B cell (primary cell): Measurements from ENCODE around the gene CMTM7. TPM values are rescaled to one million over a fixed set of nuclear protein-coding genes. Genes with fewer than 3 reads are reported as not detected.
A peak's percentile ranks its signal among the peaks of the same experiment; 100 is the strongest.

Experiments used
- ATAC-seq: fragments of 200-7000 bp; cut with Tn5 transposase; one replicate; pipeline ENCODE4 v1.10.0; 2021; ENCODE audit warnings: low read depth, mild to moderate bottlenecking, moderate number of reproducible peaks, moderate library complexity
- CTCF ChIA-PET: fragments of 350-600 bp; sonication (Branson Sonifier 250); formaldehyde crosslinking; loops from one replicate; lab custom pipeline; 2021; ENCODE audit warnings: antibody characterized with exemption, inconsistent platforms; lab: Charles Lee
- POLR2A ChIA-PET: fragments of 350-600 bp; sonication (Branson Sonifier 250); formaldehyde crosslinking; loops from one replicate; lab custom pipeline; 2021; ENCODE audit warnings: antibody characterized with exemption; lab: Charles Lee
- DNase-seq: peaks from one replicate; pipeline ENCODE4 v3.0.0; 2013
- H2AFZ ChIP-seq: 2 replicates; pipeline ENCODE4 v1.6.1; 2012; ENCODE audit warnings: mild to moderate bottlenecking, low read depth, low read length; ENCODE audit not compliant: insufficient read depth, poor library complexity, severe bottlenecking
- H3K27ac ChIP-seq, 2 donors: 1 replicate in 1 of 2; 2 replicates in 1 of 2; pipeline ENCODE4 v1.5.1; 2012 to 2013; ENCODE audit warnings: low read length in 2 of 2, mild to moderate bottlenecking in 2 of 2, moderate library complexity in 1 of 2
- H3K27me3 ChIP-seq, 4 experiments: fragments of 200-600 bp in 1 of 4; sonication (generic) in 1 of 4; replicated peaks in 1 of 4; 1 replicate in 2 of 4; 2 replicates in 2 of 4; pipeline versions ENCODE4 v1.6.1 to v1.7.0; 2013 to 2016; ENCODE audit warnings: low read length in 3 of 4, mild to moderate bottlenecking in 2 of 4, mixed read lengths in 1 of 4, moderate library complexity in 1 of 4; ENCODE audit not compliant: insufficient read depth in 4 of 4, control insufficient read depth in 3 of 4; ENCODE audit errors: control extremely low read depth in 1 of 4
- H3K36me3 ChIP-seq, 2 experiments: replicated peaks in 1 of 2; 1 replicate in 1 of 2; 2 replicates in 1 of 2; pipeline versions ENCODE4 v1.6.1 to v1.7.1; 2013; ENCODE audit warnings: low read length in 1 of 2; ENCODE audit not compliant: insufficient read depth in 2 of 2, control insufficient read depth in 1 of 2; ENCODE audit errors: control extremely low read depth in 1 of 2, extremely low read depth in 1 of 2
- H3K4me1 ChIP-seq, 2 donors: fragments of 200-600 bp in 1 of 2; sonication (generic) in 1 of 2; 1 replicate in 1 of 2; 2 replicates in 1 of 2; pipeline versions ENCODE4 v1.5.1 to v1.6.1; 2013 to 2017; ENCODE audit warnings: low read length in 2 of 2; ENCODE audit not compliant: control insufficient read depth in 2 of 2, insufficient read depth in 2 of 2
- H3K4me2 ChIP-seq: replicated peaks from 2 replicates; pipeline ENCODE3; 2012; ENCODE audit warnings: mild to moderate bottlenecking, low read depth, low read length; ENCODE audit not compliant: poor library complexity, severe bottlenecking
- H3K4me3 ChIP-seq, 5 experiments: fragments of 200-600 bp in 1 of 5; sonication (generic) in 1 of 5; 1 replicate in 3 of 5; 2 replicates in 2 of 5; pipeline versions ENCODE4 v1.5.1 to v1.7.0; 2011 to 2016; ENCODE audit warnings: low read length in 4 of 5, mild to moderate bottlenecking in 4 of 5, low read depth in 2 of 5, control low read depth in 1 of 5, moderate library complexity in 1 of 5; ENCODE audit not compliant: insufficient read depth in 1 of 5; ENCODE audit errors: control extremely low read depth in 1 of 5, extremely low read depth in 1 of 5
- H3K79me2 ChIP-seq: fragments of 200-600 bp; sonication (generic); one replicate; pipeline ENCODE4 v1.6.0; 2016; ENCODE audit warnings: low read length; ENCODE audit not compliant: control insufficient read depth, insufficient read depth
- H3K9ac ChIP-seq: fragments of 200-600 bp; sonication (generic); 2 replicates; pipeline ENCODE4 v1.6.1; 2017; ENCODE audit warnings: mild to moderate bottlenecking, low read length, moderate library complexity
- H3K9me3 ChIP-seq, 3 donors: one replicate each; pipeline versions ENCODE4 v1.6.1 to v1.7.1; 2013; ENCODE audit warnings: low read length in 2 of 3; ENCODE audit not compliant: control insufficient read depth in 2 of 3, insufficient read depth in 1 of 3; ENCODE audit errors: control extremely low read depth in 1 of 3
- H4K20me1 ChIP-seq: 2 replicates; pipeline ENCODE4 v1.6.0; 2012; ENCODE audit warnings: mild to moderate bottlenecking, low read length; ENCODE audit not compliant: insufficient read depth, control insufficient read depth, poor library complexity, severe bottlenecking
- H3K27ac Mint-ChIP-seq: one replicate; pipeline ENCODE4 v1.8.0; 2021; ENCODE audit warnings: mixed read lengths
- H3K27me3 Mint-ChIP-seq: one replicate; pipeline ENCODE4 v1.8.0; 2021; ENCODE audit warnings: mixed read lengths
- H3K4me1 Mint-ChIP-seq: one replicate; pipeline ENCODE4 v1.8.0; 2021; ENCODE audit warnings: mixed read lengths
- H3K4me3 Mint-ChIP-seq: one replicate; pipeline ENCODE4 v1.8.0; 2021; ENCODE audit warnings: mixed read lengths
- H3K9me3 Mint-ChIP-seq: one replicate; pipeline ENCODE4 v1.8.0; 2022; ENCODE audit warnings: mixed read lengths; ENCODE audit not compliant: insufficient read depth
- WGBS: methylation state at CpG from one replicate; pipeline ENCODE4 v1.1.5; 2013; ENCODE audit warnings: missing lambda C conversion rate; ENCODE audit not compliant: insufficient coverage; 5-methylcytosine and 5-hydroxymethylcytosine counted together
- intact Hi-C: fragments of 100-400 bp; cut with micrococcal nuclease; formaldehyde crosslinking; loops from one replicate; pipeline ENCODE4 v1.10.0; 2022
- polyA plus RNA-seq: library from polyadenylated mRNA; depleted of rRNA; stranded (reverse); fragments of >200 nt; gene quantifications from 2 replicates; pipeline ENCODE4 v1.2.3, GENCODE V29; 2012
- total RNA-seq, 2 donors: library from RNA; stranded (reverse); fragments of 120-200 nt in 1 of 2; gene quantifications; 1 replicate in 1 of 2; 2 replicates in 1 of 2; pipeline versions ENCODE4 v1.2.3 to v1.2.4, GENCODE V29; 2013 to 2022
- TF ChIP-seq, protein P1 (sequence below): fragments of 200-600 bp; IDR thresholded peaks from one replicate; pipeline ENCODE4 v1.8.0; 2022; ENCODE audit warnings: antibody characterized with exemption, mild to moderate bottlenecking

CMTM7 gene
- total and polyA plus RNA-seq, 2 donors (not counting 1 experiment from before 2014, with no cell fraction given): 71.5 to 76.1 TPM

DNA sequence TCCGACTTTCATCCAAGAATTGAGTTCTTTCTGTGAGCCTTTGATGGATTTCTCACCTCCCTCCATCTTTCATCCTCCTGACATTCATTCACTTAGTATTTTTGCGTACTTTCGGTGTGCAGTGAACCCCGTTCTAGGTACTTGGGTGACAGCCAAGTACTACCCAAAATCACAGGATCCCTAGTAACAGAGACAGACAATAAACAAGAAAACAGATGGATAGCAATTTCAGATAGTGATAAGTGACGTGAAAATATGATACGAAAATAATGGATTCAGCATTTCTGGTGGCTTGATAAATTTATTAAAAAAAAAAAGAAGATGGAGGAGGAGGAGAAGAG lies 111.3 kb downstream of the CMTM7 start:
- ATAC-seq (peak; percentile 4), DNase-seq (no peak)
- peak overlapping the region; percentile 93 for H3K27ac Mint-ChIP-seq
- WGBS: 7% methylated on average over 3 of the region's 6 CpGs
- Histone ChIP-seq H4K20me1 (no peaks in the 10 kb centered on the region), H3K4me3 (peak overlapping the region; percentile 77 to 99 (median 95)), H3K4me1 (peaks cover 25 to 28% of the 10 kb centered on the region in 2 donors), H3K9ac (peak overlapping the region; percentile 99), H3K27me3 (no peaks in the 10 kb centered on the region), H3K27ac (peak overlapping the region; percentile 99), H3K79me2 (peaks cover 61% of the 10 kb centered on the region), H3K9me3 (no peaks in the 10 kb centered on the region), H3K4me2 (peak overlapping the region; percentile 79), H2AFZ (peak overlapping the region; percentile 80), H3K36me3 (no peaks in the 10 kb centered on the region)
- ChIA-PET CTCF (interaction anchor here (0.7 to 2.4 kb wide), 6 partner anchors 8 to 206 kb away, joined by 3 to 12 read pairs (median 7); no protein-coding TSS in a partner anchor), POLR2A (interaction anchor here (0.8 to 1.3 kb wide), 3 partner anchors 10 to 182 kb away, joined by 3 to 4 read pairs (median 3); partner anchors contain the start of gene CNOT10)
- no peaks in the 10 kb centered on the region for H3K9me3 Mint-ChIP-seq
- H3K4me3 Mint-ChIP-seq: peak overlapping the region; percentile 90
- intact Hi-C loops: loop anchor here (1.0 to 5.0 kb wide), 5 partner anchors 13 to 182 kb away; partner anchors contain the start of genes CNOT10 and DYNC1LI1
- H3K27me3 Mint-ChIP-seq: no peaks in the 10 kb centered on the region
- TF ChIP-seq, protein P1, sequence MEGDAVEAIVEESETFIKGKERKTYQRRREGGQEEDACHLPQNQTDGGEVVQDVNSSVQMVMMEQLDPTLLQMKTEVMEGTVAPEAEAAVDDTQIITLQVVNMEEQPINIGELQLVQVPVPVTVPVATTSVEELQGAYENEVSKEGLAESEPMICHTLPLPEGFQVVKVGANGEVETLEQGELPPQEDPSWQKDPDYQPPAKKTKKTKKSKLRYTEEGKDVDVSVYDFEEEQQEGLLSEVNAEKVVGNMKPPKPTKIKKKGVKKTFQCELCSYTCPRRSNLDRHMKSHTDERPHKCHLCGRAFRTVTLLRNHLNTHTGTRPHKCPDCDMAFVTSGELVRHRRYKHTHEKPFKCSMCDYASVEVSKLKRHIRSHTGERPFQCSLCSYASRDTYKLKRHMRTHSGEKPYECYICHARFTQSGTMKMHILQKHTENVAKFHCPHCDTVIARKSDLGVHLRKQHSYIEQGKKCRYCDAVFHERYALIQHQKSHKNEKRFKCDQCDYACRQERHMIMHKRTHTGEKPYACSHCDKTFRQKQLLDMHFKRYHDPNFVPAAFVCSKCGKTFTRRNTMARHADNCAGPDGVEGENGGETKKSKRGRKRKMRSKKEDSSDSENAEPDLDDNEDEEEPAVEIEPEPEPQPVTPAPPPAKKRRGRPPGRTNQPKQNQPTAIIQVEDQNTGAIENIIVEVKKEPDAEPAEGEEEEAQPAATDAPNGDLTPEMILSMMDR: no peak
- peaks cover 33% of the 10 kb centered on the region for H3K4me1 Mint-ChIP-seq

Other genes with a start within 250 kb of the CMTM7 start
- 0.25 TPM in 1 of 2 replicates, not detected in the other for gene CMTM8, start 153.2 kb upstream of the CMTM7 start, total RNA-seq
- 0.28 and 1.4 TPM in 2 replicates for gene CMTM8, start 153.2 kb upstream of the CMTM7 start, polyA plus RNA-seq
- gene CMTM6, start 111.0 kb downstream of the CMTM7 start, total RNA-seq: 66.3 and 67.7 TPM in 2 replicates
- 19.2 and 56.6 TPM in 2 replicates for gene CMTM6, start 111.0 kb downstream of the CMTM7 start, polyA plus RNA-seq
- gene DYNC1LI1, start 179.0 kb downstream of the CMTM7 start, total RNA-seq: 38.8 and 47.8 TPM in 2 replicates
- 15.0 and 17.8 TPM in 2 replicates for gene DYNC1LI1, start 179.0 kb downstream of the CMTM7 start, polyA plus RNA-seq